ENCODE measurements around the gene MSANTD2. TPM values are rescaled to one million over a fixed set of nuclear protein-coding genes. Genes with fewer than 3 reads are reported as not detected.

Gene MSANTD2
- total RNA-seq, 4 donors from 2014 or later, result 19.8 to 32.8 (median 23.5) TPM

DNA sequence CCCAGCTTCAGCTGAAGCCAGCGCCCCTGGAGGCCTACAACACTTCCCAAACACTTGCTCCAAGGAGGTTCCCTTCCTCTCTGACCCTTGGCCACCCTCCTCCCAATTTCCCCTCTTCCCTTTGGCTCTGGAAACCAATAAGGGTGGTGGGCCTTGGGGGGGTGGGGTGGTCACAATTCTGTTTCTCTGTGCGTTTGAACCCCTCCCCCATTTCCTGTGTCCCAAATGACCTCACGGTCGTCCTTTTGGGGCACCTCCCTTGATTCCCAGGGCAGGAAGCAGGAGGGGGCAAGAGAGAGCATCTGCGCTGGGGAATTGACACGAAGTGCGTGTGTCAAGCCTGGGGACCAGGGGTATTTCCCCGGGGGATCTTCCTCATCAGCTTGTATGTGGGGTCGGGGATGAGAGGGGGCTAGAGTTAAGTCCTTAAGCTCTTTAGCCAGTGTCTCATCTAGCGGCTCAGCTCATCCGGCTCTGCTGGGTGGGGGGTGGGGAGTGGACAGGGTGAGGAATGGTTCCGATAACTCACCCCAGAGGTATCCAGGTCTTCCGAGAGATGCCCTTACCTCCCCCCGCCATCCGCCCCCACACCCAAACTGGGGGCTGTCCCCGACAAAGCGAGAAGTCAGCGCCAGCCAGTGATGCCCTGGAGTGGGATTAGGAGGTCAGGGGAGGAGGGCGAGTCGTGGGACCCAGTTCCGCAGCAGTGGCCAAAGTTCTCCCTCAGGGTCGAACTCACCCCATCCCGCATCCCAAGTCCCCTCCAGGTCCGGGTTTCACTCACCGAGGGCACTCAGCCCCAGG is 38.7 kb downstream of the MSANTD2 start:
- H3K27ac ChIP-seq, result peak overlapping the region; percentile 46 to 79 (median 62)
- TF ChIP-seq POLR2A (IDR thresholded peaks at IDR 0.05), result no peak
- TF ChIP-seq, protein P1, sequence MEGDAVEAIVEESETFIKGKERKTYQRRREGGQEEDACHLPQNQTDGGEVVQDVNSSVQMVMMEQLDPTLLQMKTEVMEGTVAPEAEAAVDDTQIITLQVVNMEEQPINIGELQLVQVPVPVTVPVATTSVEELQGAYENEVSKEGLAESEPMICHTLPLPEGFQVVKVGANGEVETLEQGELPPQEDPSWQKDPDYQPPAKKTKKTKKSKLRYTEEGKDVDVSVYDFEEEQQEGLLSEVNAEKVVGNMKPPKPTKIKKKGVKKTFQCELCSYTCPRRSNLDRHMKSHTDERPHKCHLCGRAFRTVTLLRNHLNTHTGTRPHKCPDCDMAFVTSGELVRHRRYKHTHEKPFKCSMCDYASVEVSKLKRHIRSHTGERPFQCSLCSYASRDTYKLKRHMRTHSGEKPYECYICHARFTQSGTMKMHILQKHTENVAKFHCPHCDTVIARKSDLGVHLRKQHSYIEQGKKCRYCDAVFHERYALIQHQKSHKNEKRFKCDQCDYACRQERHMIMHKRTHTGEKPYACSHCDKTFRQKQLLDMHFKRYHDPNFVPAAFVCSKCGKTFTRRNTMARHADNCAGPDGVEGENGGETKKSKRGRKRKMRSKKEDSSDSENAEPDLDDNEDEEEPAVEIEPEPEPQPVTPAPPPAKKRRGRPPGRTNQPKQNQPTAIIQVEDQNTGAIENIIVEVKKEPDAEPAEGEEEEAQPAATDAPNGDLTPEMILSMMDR (IDR thresholded peaks at IDR 0.05), result no peak
- no peak for TF ChIP-seq EP300 (IDR thresholded peaks at IDR 0.05)
- H3K9me3 ChIP-seq, result no peaks in the 10 kb centered on the region
- WGBS, 2 donors, result 13 to 22% methylated on average over 18 to 24 of the region's 25 CpGs
- DNase-seq (ENCODE audit: low spot score in 2 of 2), result no peak
- peaks cover 0 to 52% (median 33%) of the 10 kb centered on the region in 4 donors for H3K4me1 ChIP-seq
- H3K27me3 ChIP-seq, result peaks cover 0 to 70% of the 10 kb centered on the region in 2 donors
- H3K36me3 ChIP-seq, result peaks cover 0 to 23% (median 0%) of the 10 kb centered on the region in 3 donors
- peak overlapping the region; percentile 20 to 55 (median 38) for H3K4me3 ChIP-seq

DNA sequence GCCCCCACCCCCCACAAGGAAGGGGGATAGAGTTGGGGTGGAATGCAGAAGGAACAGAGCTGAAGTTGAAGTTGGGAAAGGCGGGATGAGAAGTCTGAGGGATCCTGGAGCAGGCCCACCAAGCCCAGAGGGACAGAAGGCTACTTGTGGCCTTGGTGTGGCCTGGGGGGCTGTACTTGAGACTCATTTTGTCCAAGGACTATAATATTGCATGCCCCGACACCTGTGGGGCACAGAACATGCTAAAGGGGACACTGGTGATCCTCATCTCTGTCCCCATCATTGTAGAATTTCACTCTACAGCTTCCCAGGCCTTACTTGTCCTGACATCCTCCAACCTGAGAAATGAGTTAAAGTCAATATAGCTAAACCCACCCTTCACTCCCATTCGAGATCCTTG is 39.4 kb downstream of the MSANTD2 start:
- no peak for TF ChIP-seq EP300 (IDR thresholded peaks at IDR 0.05)
- TF ChIP-seq, protein P1 (IDR thresholded peaks at IDR 0.05), result no peak
- DNase-seq (ENCODE audit: low spot score in 2 of 2), result no peak
- Histone ChIP-seq H3K9me3 (no peaks in the 10 kb centered on the region), H3K4me3 (peak overlapping the region; percentile 19 to 55 (median 28)), H3K27me3 (peaks cover 0 to 77% of the 10 kb centered on the region in 2 donors), H3K4me1 (peaks cover 0 to 52% (median 33%) of the 10 kb centered on the region in 4 donors), H3K36me3 (peaks cover 0 to 18% (median 0%) of the 10 kb centered on the region in 3 donors), H3K27ac (peak overlapping the region; percentile 46 to 79 (median 63))
- WGBS, 2 donors, result 55 to 69% methylated on average over 3 of the region's 3 CpGs

DNA sequence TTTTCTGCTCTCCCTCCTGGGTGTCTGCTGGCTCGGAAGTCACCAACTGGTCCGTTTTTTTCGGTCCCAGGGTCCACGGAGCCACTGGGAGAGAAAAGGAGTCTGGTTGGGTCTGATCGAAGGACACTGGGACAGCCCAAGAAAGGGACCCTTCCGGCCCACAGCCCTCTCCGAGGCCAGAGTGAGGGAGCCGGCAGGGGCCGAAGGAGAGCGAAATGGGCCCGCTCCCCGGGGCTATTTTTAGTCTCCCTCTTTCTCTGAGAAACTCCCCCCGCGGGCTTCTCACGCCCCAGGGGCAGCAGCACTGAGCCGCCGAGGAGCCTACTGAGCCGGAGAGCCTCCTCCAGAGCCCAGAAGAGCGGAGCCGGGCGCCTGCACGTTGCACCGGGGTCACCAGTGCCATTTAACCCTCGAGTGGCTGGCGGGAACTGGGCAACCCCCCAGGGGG is 40.0 kb downstream of the MSANTD2 start:
- no peak for DNase-seq (ENCODE audit: low spot score in 2 of 2)
- peaks cover 0 to 80% of the 10 kb centered on the region in 2 donors for H3K27me3 ChIP-seq

DNA sequence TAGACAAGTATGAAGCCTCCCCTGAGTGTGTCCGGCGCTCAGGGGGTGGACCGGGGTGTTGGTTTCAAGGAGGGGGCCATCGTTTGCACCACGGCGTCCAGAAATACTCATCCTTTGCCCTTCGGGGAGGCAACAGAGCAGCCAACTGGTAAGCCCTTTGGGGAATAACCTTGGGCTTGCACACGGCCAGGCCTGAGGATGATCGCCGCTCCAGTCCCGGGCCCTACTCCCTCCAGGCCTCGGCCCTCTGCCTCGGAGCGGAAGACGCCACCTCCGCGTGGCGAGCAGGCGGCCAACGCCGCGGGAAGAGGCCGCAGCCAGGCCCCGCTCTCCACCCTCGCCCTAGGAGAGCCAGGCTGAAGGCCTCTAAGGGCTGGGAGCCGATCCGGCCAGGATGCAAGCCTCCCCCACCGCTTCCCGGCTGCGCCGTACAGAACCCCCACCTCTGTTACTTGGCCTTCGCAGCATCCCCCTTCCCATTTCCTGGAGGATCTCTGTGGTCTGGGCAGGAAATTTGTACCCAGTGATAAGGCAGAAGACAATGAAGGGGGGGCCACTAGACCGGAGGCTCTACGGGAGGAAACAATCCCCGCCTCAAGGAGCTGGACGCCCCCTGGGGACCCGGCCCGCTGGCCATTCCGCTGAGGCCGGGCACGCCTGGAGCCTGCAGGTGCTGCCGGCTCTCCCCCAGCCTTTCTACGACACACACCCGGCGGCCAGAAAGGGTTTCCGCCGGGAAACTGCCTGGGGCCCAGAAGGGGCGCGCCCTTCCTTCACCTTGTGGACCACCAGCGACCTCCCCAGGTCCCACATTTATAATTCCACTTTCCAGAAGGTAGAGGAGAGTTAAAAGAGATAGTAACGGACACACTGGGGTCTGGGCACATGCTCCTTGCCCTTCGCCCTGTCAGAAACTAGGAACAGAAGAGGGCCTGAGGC is 40.7 kb downstream of the MSANTD2 start:
- no peak for DNase-seq (ENCODE audit: low spot score in 2 of 2)
- Histone ChIP-seq H3K27me3 (peaks cover 0 to 87% of the 10 kb centered on the region in 2 donors), H3K9me3 (no peaks in the 10 kb centered on the region), H3K4me3 (peak overlapping the region; percentile 19 to 55 (median 33)), H3K36me3 (peaks cover 0 to 6% (median 0%) of the 10 kb centered on the region in 3 donors), H3K27ac (peak overlapping the region; percentile 3 to 79 (median 52)), H3K4me1 (peaks cover 0 to 52% (median 33%) of the 10 kb centered on the region in 4 donors)
- TF ChIP-seq POLR2A (IDR thresholded peaks at IDR 0.05) (no peak), EP300 (IDR thresholded peaks at IDR 0.05) (peak in 1 of 2 donors; percentile 70)
- WGBS, 2 donors, result 15 to 22% methylated on average over 37 to 47 of the region's 52 CpGs

More for the DNA sequence above, 40.0 kb downstream of the MSANTD2 start:
- Histone ChIP-seq H3K9me3 (no peaks in the 10 kb centered on the region), H3K27ac (peak overlapping the region in 3 of 4 donors; percentile 31 to 79 (median 72)), H3K36me3 (peaks cover 0 to 12% (median 0%) of the 10 kb centered on the region in 3 donors), H3K4me3 (peak overlapping the region; percentile 19 to 55 (median 33)), H3K4me1 (peaks cover 0 to 52% (median 33%) of the 10 kb centered on the region in 4 donors)
- 8 to 10% methylated on average over 15 to 22 of the region's 25 CpGs for WGBS, 2 donors
- TF ChIP-seq, protein P1 (IDR thresholded peaks at IDR 0.05), result no peak
- TF ChIP-seq EP300 (IDR thresholded peaks at IDR 0.05) (no peak), POLR2A (IDR thresholded peaks at IDR 0.05) (no peak)
